NB4 (cell line): ENCODE measurements around the gene ZNF207.
"Not testable (repeated sequence)": the region's sequence is repeated elsewhere in the genome, so short reads cannot be mapped to it uniquely, and the experiment has no call there.

ENCODE experiments used
- POLR2A ChIP-seq: IDR thresholded peaks from 2 replicates; pipeline ENCODE4 v1.6.1; 2011; ENCODE audit warnings: mild to moderate bottlenecking; ENCODE audit not compliant: insufficient read length; ENCODE audit errors: extremely low read depth
- TF ChIP-seq, protein P1 (sequence below): IDR thresholded peaks from one replicate; pipeline ENCODE4 v1.5.1; 2012; ENCODE audit warnings: low read depth, low read length

DNA sequence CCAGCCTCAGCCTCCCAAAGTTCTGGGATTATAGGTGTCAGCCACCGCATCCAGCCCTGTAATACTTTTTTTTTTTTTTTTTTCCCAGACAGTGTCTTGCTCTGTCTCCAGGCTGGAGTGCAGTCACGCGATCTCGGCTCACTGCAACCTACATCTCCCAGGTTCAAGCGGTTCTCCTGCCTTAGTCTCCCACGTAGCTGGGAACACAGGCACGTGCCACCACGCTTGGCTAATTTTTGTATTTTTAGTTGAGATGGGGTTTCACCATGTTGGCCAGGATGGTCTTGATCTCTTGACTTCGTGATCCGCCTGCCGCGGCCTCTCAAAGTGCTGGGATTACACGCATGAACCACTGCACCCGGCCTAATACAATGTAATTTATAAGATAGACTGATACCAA, 38.2 kb downstream of the ZNF207 start:
- TF ChIP-seq, protein P1, sequence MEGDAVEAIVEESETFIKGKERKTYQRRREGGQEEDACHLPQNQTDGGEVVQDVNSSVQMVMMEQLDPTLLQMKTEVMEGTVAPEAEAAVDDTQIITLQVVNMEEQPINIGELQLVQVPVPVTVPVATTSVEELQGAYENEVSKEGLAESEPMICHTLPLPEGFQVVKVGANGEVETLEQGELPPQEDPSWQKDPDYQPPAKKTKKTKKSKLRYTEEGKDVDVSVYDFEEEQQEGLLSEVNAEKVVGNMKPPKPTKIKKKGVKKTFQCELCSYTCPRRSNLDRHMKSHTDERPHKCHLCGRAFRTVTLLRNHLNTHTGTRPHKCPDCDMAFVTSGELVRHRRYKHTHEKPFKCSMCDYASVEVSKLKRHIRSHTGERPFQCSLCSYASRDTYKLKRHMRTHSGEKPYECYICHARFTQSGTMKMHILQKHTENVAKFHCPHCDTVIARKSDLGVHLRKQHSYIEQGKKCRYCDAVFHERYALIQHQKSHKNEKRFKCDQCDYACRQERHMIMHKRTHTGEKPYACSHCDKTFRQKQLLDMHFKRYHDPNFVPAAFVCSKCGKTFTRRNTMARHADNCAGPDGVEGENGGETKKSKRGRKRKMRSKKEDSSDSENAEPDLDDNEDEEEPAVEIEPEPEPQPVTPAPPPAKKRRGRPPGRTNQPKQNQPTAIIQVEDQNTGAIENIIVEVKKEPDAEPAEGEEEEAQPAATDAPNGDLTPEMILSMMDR, result not testable (repeated sequence)
- TF ChIP-seq POLR2A, result not testable (repeated sequence)
